Measurements from ENCODE around the gene SPATA20. TPM values are rescaled to one million over a fixed set of nuclear protein-coding genes. Genes with fewer than 3 reads are reported as not detected.

SPATA20 gene
- total RNA-seq, 2 experiments from 2014 or later, result 7.9 to 8.3 TPM

DNA sequence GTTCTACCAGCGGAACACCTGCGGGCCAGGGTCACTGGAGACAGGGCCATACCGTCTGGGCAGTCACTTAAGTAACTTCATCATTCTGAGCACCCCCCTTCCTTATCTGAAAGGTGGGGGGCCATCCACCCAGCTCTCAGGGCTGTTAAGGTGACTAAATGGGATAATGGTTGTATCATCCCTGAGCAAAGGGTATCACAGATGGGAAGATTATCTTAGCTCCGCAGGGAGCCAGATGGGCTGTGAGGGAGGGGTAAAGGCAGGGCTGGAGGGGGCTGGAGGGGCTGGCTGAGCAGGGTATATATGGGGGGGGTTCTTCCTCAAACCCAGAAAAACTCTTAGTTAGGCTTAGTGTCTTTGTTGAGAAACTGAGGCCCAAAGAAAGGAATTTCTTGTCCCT lies 10.7 kb downstream of the SPATA20 start:
- H3K4me1 ChIP-seq (ENCODE audit: insufficient read depth, low read length, poor library complexity, severe bottlenecking), result peaks cover 6% of the 10 kb centered on the region
- DNase-seq (ENCODE audit: low spot score), result no peak
- intact Hi-C loops (cut with micrococcal nuclease; ENCODE audit: unreplicated experiment), result no loop called here
- TF ChIP-seq EZH2phosphoT487 (IDR thresholded peaks at IDR 0.05; ENCODE audit: borderline replicate concordance, low read depth, low read length), result no peak
- TF ChIP-seq, protein P1, sequence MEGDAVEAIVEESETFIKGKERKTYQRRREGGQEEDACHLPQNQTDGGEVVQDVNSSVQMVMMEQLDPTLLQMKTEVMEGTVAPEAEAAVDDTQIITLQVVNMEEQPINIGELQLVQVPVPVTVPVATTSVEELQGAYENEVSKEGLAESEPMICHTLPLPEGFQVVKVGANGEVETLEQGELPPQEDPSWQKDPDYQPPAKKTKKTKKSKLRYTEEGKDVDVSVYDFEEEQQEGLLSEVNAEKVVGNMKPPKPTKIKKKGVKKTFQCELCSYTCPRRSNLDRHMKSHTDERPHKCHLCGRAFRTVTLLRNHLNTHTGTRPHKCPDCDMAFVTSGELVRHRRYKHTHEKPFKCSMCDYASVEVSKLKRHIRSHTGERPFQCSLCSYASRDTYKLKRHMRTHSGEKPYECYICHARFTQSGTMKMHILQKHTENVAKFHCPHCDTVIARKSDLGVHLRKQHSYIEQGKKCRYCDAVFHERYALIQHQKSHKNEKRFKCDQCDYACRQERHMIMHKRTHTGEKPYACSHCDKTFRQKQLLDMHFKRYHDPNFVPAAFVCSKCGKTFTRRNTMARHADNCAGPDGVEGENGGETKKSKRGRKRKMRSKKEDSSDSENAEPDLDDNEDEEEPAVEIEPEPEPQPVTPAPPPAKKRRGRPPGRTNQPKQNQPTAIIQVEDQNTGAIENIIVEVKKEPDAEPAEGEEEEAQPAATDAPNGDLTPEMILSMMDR (conservative IDR thresholded peaks at IDR 0.05; ENCODE audit: low read length), result no peak
- no peak overlapping the region for H3K4me3 ChIP-seq (ENCODE audit: low read depth, low read length, poor library complexity, severe bottlenecking)
- H3K27ac ChIP-seq (ENCODE audit: low read depth, low read length, poor library complexity, severe bottlenecking), result no peak overlapping the region
- H3K9me3 ChIP-seq (ENCODE audit: low read length), result no peaks in the 10 kb centered on the region
- no peak overlapping the region for H2AFZ ChIP-seq (ENCODE audit: low read length)
- BruUV-seq (replicated peaks), result no TSS peak
- no peaks in the 10 kb centered on the region for H4K20me1 ChIP-seq (ENCODE audit: insufficient read depth, low read length)
- no peaks in the 10 kb centered on the region for H3K9me2 ChIP-seq (ENCODE audit: insufficient read depth, low read length)
- ChIA-PET CTCF (ENCODE audit: unreplicated experiment) (no interaction called here), POLR2A (no interaction called here)
- H3K36me3 ChIP-seq (ENCODE audit: insufficient read depth, low read length), result no peaks in the 10 kb centered on the region
- no peaks in the 10 kb centered on the region for H3K79me2 ChIP-seq (ENCODE audit: insufficient read depth, low read depth, low read length)
- H3K4me2 ChIP-seq (ENCODE audit: low read length), result no peak overlapping the region

DNA sequence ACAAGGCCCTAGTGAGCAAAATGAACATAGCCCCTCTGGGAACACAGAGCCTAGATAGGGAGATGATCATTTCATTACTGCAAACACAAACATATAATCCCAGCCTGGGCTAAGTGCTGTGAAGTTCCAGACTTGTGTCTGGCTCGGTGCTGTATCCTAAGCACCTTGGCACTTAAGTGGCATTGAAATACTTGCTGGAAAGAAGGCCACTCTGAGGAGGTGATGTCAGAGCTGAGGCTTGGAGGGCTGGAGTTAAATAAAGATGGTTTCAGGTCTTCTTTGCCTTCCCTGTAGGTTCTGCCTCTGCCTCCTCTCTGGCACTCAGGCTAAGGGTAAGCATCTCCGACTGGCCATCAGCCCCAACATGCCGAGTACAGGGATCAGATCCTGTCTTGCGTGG lies 11.1 kb downstream of the SPATA20 start:
- intact Hi-C loops (cut with micrococcal nuclease; ENCODE audit: unreplicated experiment), result no loop called here

DNA sequence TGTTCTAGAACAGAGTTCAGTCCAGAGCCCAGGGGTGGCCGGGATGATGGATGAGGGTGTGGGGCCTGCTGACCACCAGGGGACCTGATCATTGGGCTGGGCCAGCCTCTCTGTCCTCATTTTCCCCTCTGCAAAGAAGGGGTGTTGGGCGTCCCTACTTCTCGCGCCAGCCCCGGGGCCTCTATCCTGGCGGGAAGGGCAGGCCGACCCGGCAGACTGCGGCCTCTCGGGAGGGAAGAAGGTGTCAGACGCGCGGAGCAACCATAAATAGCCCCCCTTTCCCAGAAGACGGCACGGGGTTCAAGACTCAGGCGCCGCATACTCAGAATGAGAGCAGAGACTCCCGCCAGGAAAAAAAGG lies 11.6 kb downstream of the SPATA20 start:
- H3K79me2 ChIP-seq (ENCODE audit: insufficient read depth, low read depth, low read length), result no peaks in the 10 kb centered on the region
- H3K9me3 ChIP-seq (ENCODE audit: low read length), result no peaks in the 10 kb centered on the region
- H3K27ac ChIP-seq (ENCODE audit: low read depth, low read length, poor library complexity, severe bottlenecking), result no peak overlapping the region
- peaks cover 6% of the 10 kb centered on the region for H3K4me1 ChIP-seq (ENCODE audit: insufficient read depth, low read length, poor library complexity, severe bottlenecking)
- DNase-seq (ENCODE audit: low spot score), result no peak
- TF ChIP-seq EZH2phosphoT487 (IDR thresholded peaks at IDR 0.05; ENCODE audit: borderline replicate concordance, low read depth, low read length), result no peak
- TF ChIP-seq, protein P1 (conservative IDR thresholded peaks at IDR 0.05; ENCODE audit: low read length), result no peak
- no peaks in the 10 kb centered on the region for H3K36me3 ChIP-seq (ENCODE audit: insufficient read depth, low read length)
- no peaks in the 10 kb centered on the region for H4K20me1 ChIP-seq (ENCODE audit: insufficient read depth, low read length)
- no peak overlapping the region for H3K4me2 ChIP-seq (ENCODE audit: low read length)
- H2AFZ ChIP-seq (ENCODE audit: low read length), result no peak overlapping the region
- no peak overlapping the region for H3K4me3 ChIP-seq (ENCODE audit: low read depth, low read length, poor library complexity, severe bottlenecking)
- no TSS peak for BruUV-seq (replicated peaks)
- POLR2A ChIA-PET, result no interaction called here
- intact Hi-C loops (cut with micrococcal nuclease; ENCODE audit: unreplicated experiment), result no loop called here
- CTCF ChIA-PET (ENCODE audit: unreplicated experiment), result no interaction called here
- H3K9me2 ChIP-seq (ENCODE audit: insufficient read depth, low read length), result no peaks in the 10 kb centered on the region

More for the DNA sequence above, 11.1 kb downstream of the SPATA20 start:
- no peak overlapping the region for H3K27ac ChIP-seq (ENCODE audit: low read depth, low read length, poor library complexity, severe bottlenecking)
- H3K36me3 ChIP-seq (ENCODE audit: insufficient read depth, low read length), result no peaks in the 10 kb centered on the region
- H3K79me2 ChIP-seq (ENCODE audit: insufficient read depth, low read depth, low read length), result no peaks in the 10 kb centered on the region
- BruUV-seq (replicated peaks), result no TSS peak
- H3K4me3 ChIP-seq (ENCODE audit: low read depth, low read length, poor library complexity, severe bottlenecking), result no peak overlapping the region
- H4K20me1 ChIP-seq (ENCODE audit: insufficient read depth, low read length), result no peaks in the 10 kb centered on the region
- H2AFZ ChIP-seq (ENCODE audit: low read length), result no peak overlapping the region
- no peaks in the 10 kb centered on the region for H3K9me2 ChIP-seq (ENCODE audit: insufficient read depth, low read length)
- ChIA-PET CTCF (ENCODE audit: unreplicated experiment) (no interaction called here), POLR2A (no interaction called here)
- TF ChIP-seq EZH2phosphoT487 (IDR thresholded peaks at IDR 0.05; ENCODE audit: borderline replicate concordance, low read depth, low read length), result no peak
- TF ChIP-seq, protein P1 (conservative IDR thresholded peaks at IDR 0.05; ENCODE audit: low read length), result no peak
- no peaks in the 10 kb centered on the region for H3K9me3 ChIP-seq (ENCODE audit: low read length)
- DNase-seq (ENCODE audit: low spot score), result no peak
- no peak overlapping the region for H3K4me2 ChIP-seq (ENCODE audit: low read length)
- peaks cover 6% of the 10 kb centered on the region for H3K4me1 ChIP-seq (ENCODE audit: insufficient read depth, low read length, poor library complexity, severe bottlenecking)

Measured in OCI-LY7 (cell line).